H1 (cell line): ENCODE results near the gene SERPINB6. TPM values are rescaled to one million over a fixed set of nuclear protein-coding genes. Genes with fewer than 3 reads are reported as not detected.

Source experiments
- GABPA ChIP-seq: IDR thresholded peaks from 2 replicates; pipeline ENCODE4 v1.6.1; 2011; ENCODE audit warnings: mild to moderate bottlenecking, low read length, moderate library complexity, borderline replicate concordance; ENCODE audit not compliant: insufficient read depth
- polyA plus RNA-seq, 7 experiments: library from polyadenylated mRNA; depleted of rRNA in 3 of 7; stranded (reverse) in 5 of 7; unstranded in 2 of 7; fragments of >200 nt in 5 of 7; fragments of 200-250 nt in 2 of 7; gene quantifications; 1 replicate in 5 of 7; 2 replicates in 1 of 7; 4 replicates in 1 of 7; pipeline versions ENCODE4 v1.2.1 to v1.2.3, GENCODE V29; 2011 to 2013; ENCODE audit warnings: missing spikeins in 2 of 7, mixed read lengths in 2 of 7
- total RNA-seq: library from RNA; stranded (reverse); fragmentation: NEBNext Ultra II Directional; extraction: Animal tissue kit (Norgen Biotek cat#: 25700); gene quantifications from 2 replicates; pipeline ENCODE4 v1.2.1, GENCODE V29; 2021

SERPINB6 gene
- total and polyA plus RNA-seq, 2 of the 8 experiments (the other 6 are each of a cell fraction or from before 2014, with no cell fraction given), result 27.2 to 29.4 TPM

GRCh38 chr6:2939315-2940009, 31.9 kb downstream of the SERPINB6 start (continued):
- no peak for TF ChIP-seq GABPA
